Breast epithelium (tissue), 4 donors: ENCODE results near the gene MAB21L2. TPM values are rescaled to one million over a fixed set of nuclear protein-coding genes. Genes with fewer than 3 reads are reported as not detected.

Source experiments
- DNase-seq, 2 donors: peaks; one replicate each; pipeline ENCODE4 v3.0.0-alpha.2; 2019; ENCODE audit warnings: low spot score in 2 of 2
- H3K27ac ChIP-seq, 2 donors: fragments of 200-600 bp; sonication (generic) in 1 of 2; one replicate each; pipeline ENCODE4 v1.5.1; 2016 to 2019; ENCODE audit warnings: mild to moderate bottlenecking in 1 of 2
- H3K27me3 ChIP-seq, 2 donors: fragments of 200-600 bp; sonication (generic) in 1 of 2; one replicate each; pipeline versions ENCODE4 v1.5.1 to v1.6.0; 2017 to 2019; ENCODE audit warnings: control low read depth in 1 of 2, mild to moderate bottlenecking in 1 of 2
- H3K36me3 ChIP-seq: fragments of 200-600 bp; one replicate; pipeline ENCODE4 v1.5.1; 2019
- H3K4me1 ChIP-seq, 2 donors: fragments of 200-600 bp; sonication (generic); one replicate each; pipeline ENCODE4 v1.5.1; 2016 to 2019; ENCODE audit warnings: control low read depth in 1 of 2
- H3K4me3 ChIP-seq, 3 donors: fragments of 200-600 bp; sonication (generic); 1 replicate in 2 of 3; 2 replicates in 1 of 3; pipeline ENCODE4 v1.5.1; 2016 to 2019; ENCODE audit warnings: mild to moderate bottlenecking in 3 of 3, moderate library complexity in 2 of 3
- H3K9me3 ChIP-seq, 2 donors: fragments of 200-600 bp; sonication (generic) in 1 of 2; one replicate each; pipeline ENCODE4 v1.5.1; 2016 to 2019; ENCODE audit warnings: control low read depth in 1 of 2
- POLR2A ChIP-seq: fragments of 450-650 bp; IDR thresholded peaks from one replicate; pipeline ENCODE4 v1.6.1; 2016; ENCODE audit warnings: antibody characterized with exemption, mild to moderate bottlenecking, moderate library complexity
- POLR2AphosphoS5 ChIP-seq, 3 donors: sonication (generic); formaldehyde crosslinking; IDR thresholded peaks; one replicate each; pipeline ENCODE4 v1.6.1; 2017; ENCODE audit warnings: antibody characterized with exemption in 3 of 3
- intact Hi-C: fragments of 100-400 bp; cut with DNase I; formaldehyde crosslinking; loops from one replicate; pipeline ENCODE4 v1.15.1; 2023; ENCODE audit warnings: low total_unique reads
- total RNA-seq, 3 donors: library from RNA; depleted of rRNA; stranded (reverse); fragments of >200 nt; gene quantifications; one replicate each; pipeline ENCODE4 v1.1.0, GENCODE V29; 2016
- TF ChIP-seq, protein P1 (sequence below), 3 donors: fragments of 450-650 bp; IDR thresholded peaks; one replicate each; pipeline ENCODE4 v1.5.1; 2016 to 2017; ENCODE audit warnings: antibody characterized with exemption in 3 of 3, mild to moderate bottlenecking in 3 of 3, moderate library complexity in 3 of 3

Gene MAB21L2
- total RNA-seq, 3 donors from 2014 or later = 0.15 TPM; not detected in 2

DNA sequence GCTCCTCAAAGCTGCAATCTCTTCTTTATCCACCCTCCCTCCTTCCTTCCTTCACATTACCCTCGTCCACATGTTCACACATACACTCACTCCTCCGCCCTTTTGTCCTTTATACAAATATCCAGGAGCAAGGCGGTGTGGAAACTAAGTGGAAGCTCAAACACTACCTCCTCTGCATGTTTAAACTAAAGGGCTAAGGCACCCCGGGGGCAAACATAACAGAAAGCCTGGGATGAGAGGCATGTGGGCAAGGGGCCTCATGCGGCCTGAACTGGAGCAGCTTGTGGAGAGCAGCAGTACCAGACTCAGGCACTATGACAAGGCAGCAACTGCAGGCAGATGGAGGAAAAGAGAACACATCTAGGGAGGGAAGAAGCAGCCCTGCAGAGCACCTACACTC, 9.5 kb downstream of the MAB21L2 start:
- Histone ChIP-seq H3K27me3 (no peaks in the 10 kb centered on the region), H3K27ac (no peak overlapping the region), H3K4me3 (no peak overlapping the region), H3K36me3 (no peaks in the 10 kb centered on the region), H3K4me1 (no peaks in the 10 kb centered on the region), H3K9me3 (no peaks in the 10 kb centered on the region)
- intact Hi-C loops = loop anchor here (5.0 kb wide), 1 partner anchor 191 kb away; no protein-coding TSS in a partner anchor
- TF ChIP-seq POLR2A (no peak), POLR2AphosphoS5 (IDR thresholded peaks at IDR 0.05) (no peak)
- TF ChIP-seq, protein P1, sequence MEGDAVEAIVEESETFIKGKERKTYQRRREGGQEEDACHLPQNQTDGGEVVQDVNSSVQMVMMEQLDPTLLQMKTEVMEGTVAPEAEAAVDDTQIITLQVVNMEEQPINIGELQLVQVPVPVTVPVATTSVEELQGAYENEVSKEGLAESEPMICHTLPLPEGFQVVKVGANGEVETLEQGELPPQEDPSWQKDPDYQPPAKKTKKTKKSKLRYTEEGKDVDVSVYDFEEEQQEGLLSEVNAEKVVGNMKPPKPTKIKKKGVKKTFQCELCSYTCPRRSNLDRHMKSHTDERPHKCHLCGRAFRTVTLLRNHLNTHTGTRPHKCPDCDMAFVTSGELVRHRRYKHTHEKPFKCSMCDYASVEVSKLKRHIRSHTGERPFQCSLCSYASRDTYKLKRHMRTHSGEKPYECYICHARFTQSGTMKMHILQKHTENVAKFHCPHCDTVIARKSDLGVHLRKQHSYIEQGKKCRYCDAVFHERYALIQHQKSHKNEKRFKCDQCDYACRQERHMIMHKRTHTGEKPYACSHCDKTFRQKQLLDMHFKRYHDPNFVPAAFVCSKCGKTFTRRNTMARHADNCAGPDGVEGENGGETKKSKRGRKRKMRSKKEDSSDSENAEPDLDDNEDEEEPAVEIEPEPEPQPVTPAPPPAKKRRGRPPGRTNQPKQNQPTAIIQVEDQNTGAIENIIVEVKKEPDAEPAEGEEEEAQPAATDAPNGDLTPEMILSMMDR (IDR thresholded peaks at IDR 0.05) = no peak
- DNase-seq = no peak

DNA sequence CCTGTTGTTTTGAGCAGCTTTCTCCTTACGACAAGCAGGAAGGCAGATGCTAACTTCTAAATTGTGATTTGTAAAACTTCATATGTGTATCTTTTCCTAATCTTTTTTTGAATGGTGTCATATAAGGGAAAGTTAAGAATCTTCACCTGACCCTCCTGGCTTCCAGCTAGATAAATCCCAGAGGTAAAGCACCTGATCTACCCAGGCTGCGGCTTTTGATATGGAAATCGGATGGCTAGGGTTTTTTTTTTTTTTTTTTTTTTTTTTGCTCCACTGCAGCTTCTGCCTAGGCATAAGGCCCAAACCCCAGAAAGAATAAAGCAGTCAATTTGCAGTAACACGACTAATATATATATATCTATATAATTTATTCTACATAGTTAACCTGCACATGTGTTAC, 10.0 kb downstream of the MAB21L2 start:
- Histone ChIP-seq H3K9me3 (no peaks in the 10 kb centered on the region), H3K27me3 (no peaks in the 10 kb centered on the region), H3K4me1 (no peaks in the 10 kb centered on the region), H3K27ac (no peak overlapping the region), H3K4me3 (no peak overlapping the region), H3K36me3 (no peaks in the 10 kb centered on the region)
- no peak for TF ChIP-seq POLR2A
- no peak for TF ChIP-seq POLR2AphosphoS5 (IDR thresholded peaks at IDR 0.05)
- TF ChIP-seq, protein P1 (IDR thresholded peaks at IDR 0.05) = no peak
- intact Hi-C loops = loop anchor here (5.0 kb wide), 1 partner anchor 190 kb away; no protein-coding TSS in a partner anchor
- DNase-seq = no peak

DNA sequence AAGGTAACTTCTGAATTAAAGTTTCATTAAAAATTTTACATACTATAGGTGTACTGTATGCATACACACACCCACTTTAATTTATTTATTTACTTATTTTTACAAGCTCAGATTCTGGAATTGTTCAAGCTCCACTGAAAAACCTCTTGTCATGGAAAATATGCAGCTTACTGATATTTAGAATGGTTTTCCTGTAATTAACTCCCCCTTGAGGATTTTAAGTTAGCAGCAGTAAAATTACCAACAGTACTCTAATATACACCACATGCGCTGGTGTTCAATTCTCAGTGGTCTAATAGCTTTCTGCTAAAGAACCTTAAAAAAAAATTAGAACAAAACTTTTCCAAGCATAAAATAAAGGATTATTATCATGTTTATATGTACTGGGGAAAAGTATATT, 12.0 kb downstream of the MAB21L2 start:
- H3K27me3 ChIP-seq = no peaks in the 10 kb centered on the region
- no peak for DNase-seq
- no peak for TF ChIP-seq POLR2A
- TF ChIP-seq, protein P1 (IDR thresholded peaks at IDR 0.05) = no peak
- no peak for TF ChIP-seq POLR2AphosphoS5 (IDR thresholded peaks at IDR 0.05)
- H3K4me1 ChIP-seq = no peaks in the 10 kb centered on the region
- no peaks in the 10 kb centered on the region for H3K36me3 ChIP-seq
- H3K4me3 ChIP-seq = no peak overlapping the region
- no peak overlapping the region for H3K27ac ChIP-seq
- no peaks in the 10 kb centered on the region for H3K9me3 ChIP-seq
- intact Hi-C loops = loop anchor here (5.0 kb wide), 1 partner anchor 188 kb away; no protein-coding TSS in a partner anchor

DNA sequence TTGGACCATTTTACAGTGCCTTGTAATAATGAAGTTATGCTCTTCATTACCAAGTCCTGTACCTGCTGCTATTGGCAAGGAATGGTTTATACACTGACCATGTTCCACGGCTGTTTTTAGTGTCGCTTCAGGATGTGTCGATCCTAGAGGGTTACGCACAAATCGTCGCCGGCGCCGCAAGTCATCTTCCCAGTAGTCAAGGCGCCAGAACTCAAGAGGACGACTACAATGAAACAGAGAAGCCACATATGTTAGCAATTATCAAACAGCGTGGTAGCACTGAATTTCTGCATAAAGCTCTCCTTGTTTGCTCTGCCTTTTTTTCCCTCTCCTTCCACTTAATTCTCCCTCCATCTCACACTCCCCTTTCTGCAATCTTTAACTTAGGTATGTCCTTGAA, 17.0 kb downstream of the MAB21L2 start:
- no peak for TF ChIP-seq POLR2AphosphoS5 (IDR thresholded peaks at IDR 0.05)
- no peak for TF ChIP-seq POLR2A
- TF ChIP-seq, protein P1 (IDR thresholded peaks at IDR 0.05) = no peak
- intact Hi-C loops = no loop called here
- Histone ChIP-seq H3K27me3 (no peaks in the 10 kb centered on the region), H3K4me3 (no peak overlapping the region), H3K27ac (no peak overlapping the region), H3K4me1 (no peaks in the 10 kb centered on the region), H3K9me3 (no peaks in the 10 kb centered on the region), H3K36me3 (no peaks in the 10 kb centered on the region)
- DNase-seq = no peak

DNA sequence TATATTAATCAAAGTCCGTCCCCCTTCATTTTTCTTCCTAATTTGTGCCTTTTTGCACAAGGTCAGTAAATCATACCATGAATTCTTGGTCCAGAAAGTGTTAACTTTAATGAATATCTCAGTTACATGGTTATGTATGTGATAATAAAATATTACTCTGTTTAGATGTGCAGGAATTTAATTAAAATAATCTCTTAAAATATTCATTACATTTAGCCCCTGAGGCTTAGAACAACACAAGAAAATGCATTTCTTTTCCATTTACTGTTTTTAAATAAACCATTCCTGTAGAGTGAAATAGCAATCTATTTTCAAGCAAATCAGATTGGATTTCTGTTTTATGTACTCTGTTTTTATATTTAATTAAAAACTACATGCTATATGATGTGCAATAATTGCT, 17.6 kb downstream of the MAB21L2 start:
- TF ChIP-seq POLR2AphosphoS5 (IDR thresholded peaks at IDR 0.05) (no peak), POLR2A (no peak)
- TF ChIP-seq, protein P1 (IDR thresholded peaks at IDR 0.05) = no peak
- Histone ChIP-seq H3K9me3 (no peaks in the 10 kb centered on the region), H3K4me3 (no peak overlapping the region), H3K4me1 (no peaks in the 10 kb centered on the region), H3K27me3 (no peaks in the 10 kb centered on the region), H3K36me3 (no peaks in the 10 kb centered on the region), H3K27ac (no peak overlapping the region)
- no peak for DNase-seq
- intact Hi-C loops = no loop called here
